Suprapubic skin (tissue), 4 donors: ENCODE measurements around the gene OR51B4. TPM values are rescaled to one million over a fixed set of nuclear protein-coding genes. Genes with fewer than 3 reads are reported as not detected.

Experiments
- DNase-seq, 2 donors: peaks; one replicate each; pipeline ENCODE4 v3.0.0-alpha.2; 2019; ENCODE audit warnings: low spot score in 2 of 2
- H3K27ac ChIP-seq: fragments of 200-600 bp; sonication (generic); one replicate; pipeline ENCODE4 v1.5.1; 2019
- H3K27me3 ChIP-seq: fragments of 200-600 bp; sonication (generic); one replicate; pipeline ENCODE4 v1.5.1; 2019
- H3K36me3 ChIP-seq: fragments of 200-600 bp; sonication (generic); one replicate; pipeline ENCODE4 v1.5.1; 2019
- H3K4me1 ChIP-seq: fragments of 200-600 bp; sonication (generic); one replicate; pipeline ENCODE4 v1.5.1; 2019
- H3K4me3 ChIP-seq: fragments of 200-600 bp; sonication (generic); one replicate; pipeline ENCODE4 v1.5.1; 2019; ENCODE audit warnings: mild to moderate bottlenecking
- H3K9me3 ChIP-seq: fragments of 200-600 bp; sonication (generic); one replicate; pipeline ENCODE4 v1.5.1; 2019
- CTCF ChIP-seq, 2 donors: fragments of 200-600 bp in 1 of 2; fragments of 450-650 bp in 1 of 2; sonication (generic) in 1 of 2; IDR thresholded peaks; one replicate each; pipeline ENCODE4 v1.5.1; 2016 to 2019; ENCODE audit warnings: antibody characterized with exemption in 2 of 2, mild to moderate bottlenecking in 1 of 2, moderate library complexity in 1 of 2
- EP300 ChIP-seq: sonication (generic); formaldehyde crosslinking; IDR thresholded peaks from one replicate; pipeline ENCODE4 v1.6.1; 2017; ENCODE audit warnings: antibody characterized with exemption
- POLR2A ChIP-seq, 2 donors: fragments of 450-650 bp; IDR thresholded peaks; one replicate each; pipeline ENCODE4 v1.6.1; 2017; ENCODE audit warnings: antibody characterized with exemption in 2 of 2, mild to moderate bottlenecking in 2 of 2, moderate library complexity in 2 of 2
- POLR2AphosphoS5 ChIP-seq, 3 donors: sonication (generic); formaldehyde crosslinking; IDR thresholded peaks; one replicate each; pipeline ENCODE4 v1.6.1; 2017; ENCODE audit warnings: antibody characterized with exemption in 3 of 3
- WGBS: methylation state at CpG from one replicate; pipeline ENCODE4 v1.1.5; 2018; 5-methylcytosine and 5-hydroxymethylcytosine counted together
- total RNA-seq, 4 donors: library from RNA; depleted of rRNA; stranded (reverse); fragments of >200 nt; gene quantifications; one replicate each; pipeline ENCODE4 v1.1.0, GENCODE V29; 2016

OR51B4 gene
- not detected for total RNA-seq

- no peak for DNase-seq
- no peak within 1 kb of the TSS for H3K27ac ChIP-seq
- H3K36me3 ChIP-seq, result no peaks in the 10 kb centered on the region
- no peaks in the 10 kb centered on the region for H3K4me1 ChIP-seq
- no peak for TF ChIP-seq EP300
- no peak for TF ChIP-seq CTCF (IDR thresholded peaks at IDR 0.05)
- no peak for TF ChIP-seq POLR2A (IDR thresholded peaks at IDR 0.05)
- no peak for TF ChIP-seq POLR2AphosphoS5 (IDR thresholded peaks at IDR 0.05)
- H3K9me3 ChIP-seq, result no peaks in the 10 kb centered on the region
- H3K27me3 ChIP-seq, result no peaks in the 10 kb centered on the region
- H3K4me3 ChIP-seq, result no peak within 1 kb of the TSS
- WGBS, result 91% methylated on average over 2 of the region's 2 CpGs
Measured at GRCh38 chr11:5301846-5302245, at the start of gene OR51B4. OR51B4 (minus strand) TSS chr11:5301946; CDS start chr11:5301946, 0 bp downstream.

- H3K4me1 ChIP-seq, result no peaks in the 10 kb centered on the region
- 68% methylated on average over 1 of the region's 1 CpG for WGBS
- DNase-seq, result no peak
Measured at GRCh38 chr11:5351208-5351607, 49.5 kb upstream of the OR51B4 start, which contains the start of gene OR51B6. OR51B6 (plus strand) TSS chr11:5351508; CDS start chr11:5351508, 0 bp downstream.

GRCh38 chr11:5349550-5349949 lies 47.8 kb upstream of the OR51B4 start:
- no peaks in the 10 kb centered on the region for H3K4me1 ChIP-seq
- no peaks in the 10 kb centered on the region for H3K27me3 ChIP-seq
- DNase-seq, result no peak
- H3K27ac ChIP-seq, result no peak overlapping the region
- TF ChIP-seq POLR2AphosphoS5 (IDR thresholded peaks at IDR 0.05) (no peak), EP300 (no peak), POLR2A (IDR thresholded peaks at IDR 0.05) (no peak), CTCF (IDR thresholded peaks at IDR 0.05) (no peak)
- no peak overlapping the region for H3K4me3 ChIP-seq
- 33% methylated on average over 1 of the region's 1 CpG for WGBS
- no peaks in the 10 kb centered on the region for H3K9me3 ChIP-seq
- no peaks in the 10 kb centered on the region for H3K36me3 ChIP-seq

More at GRCh38 chr11:5351208-5351607, 49.5 kb upstream of the OR51B4 start, which contains the start of gene OR51B6:
- H3K27me3 ChIP-seq, result no peaks in the 10 kb centered on the region
- H3K36me3 ChIP-seq, result no peaks in the 10 kb centered on the region
- TF ChIP-seq POLR2A (IDR thresholded peaks at IDR 0.05) (no peak), POLR2AphosphoS5 (IDR thresholded peaks at IDR 0.05) (no peak), CTCF (IDR thresholded peaks at IDR 0.05) (no peak), EP300 (no peak)
- H3K4me3 ChIP-seq, result no peak within 1 kb of the TSS
- H3K27ac ChIP-seq, result no peak within 1 kb of the TSS
- H3K9me3 ChIP-seq, result no peaks in the 10 kb centered on the region

- no peak for TF ChIP-seq POLR2A (IDR thresholded peaks at IDR 0.05)
- TF ChIP-seq CTCF (IDR thresholded peaks at IDR 0.05), result no peak
- TF ChIP-seq POLR2AphosphoS5 (IDR thresholded peaks at IDR 0.05), result no peak
- no peak for TF ChIP-seq EP300
- no peak overlapping the region for H3K4me3 ChIP-seq
- no peaks in the 10 kb centered on the region for H3K9me3 ChIP-seq
- H3K36me3 ChIP-seq, result no peaks in the 10 kb centered on the region
- DNase-seq, result no peak
- WGBS, result 40% methylated on average over 3 of the region's 3 CpGs
- H3K27me3 ChIP-seq, result no peaks in the 10 kb centered on the region
- H3K4me1 ChIP-seq, result no peaks in the 10 kb centered on the region
- H3K27ac ChIP-seq, result no peak overlapping the region
Measured at GRCh38 chr11:5348551-5349194, 46.9 kb upstream of the OR51B4 start.

- no peaks in the 10 kb centered on the region for H3K36me3 ChIP-seq
- no peak overlapping the region for H3K27ac ChIP-seq
- no peaks in the 10 kb centered on the region for H3K9me3 ChIP-seq
- TF ChIP-seq POLR2A (IDR thresholded peaks at IDR 0.05), result no peak
- no peak for TF ChIP-seq POLR2AphosphoS5 (IDR thresholded peaks at IDR 0.05)
- TF ChIP-seq CTCF (IDR thresholded peaks at IDR 0.05), result no peak
- no peak for TF ChIP-seq EP300
- no peaks in the 10 kb centered on the region for H3K27me3 ChIP-seq
- WGBS, result 73% methylated on average over 3 of the region's 3 CpGs
- no peak overlapping the region for H3K4me3 ChIP-seq
- DNase-seq, result no peak
- H3K4me1 ChIP-seq, result no peaks in the 10 kb centered on the region
Measured at GRCh38 chr11:5345831-5346230, 44.1 kb upstream of the OR51B4 start.
